Spleen (tissue), 7 donors: ENCODE measurements around the gene LRRC8A.

Experiments used
- POLR2A ChIP-seq, 3 donors: fragments of 450-650 bp; IDR thresholded peaks; one replicate each; pipeline ENCODE4 v1.5.1; 2017; ENCODE audit warnings: antibody characterized with exemption in 3 of 3, mild to moderate bottlenecking in 1 of 3
- TF ChIP-seq, protein P1 (sequence below), 11 experiments: fragments of 200-600 bp in 7 of 11; fragments of 450-650 bp in 4 of 11; sonication (generic) in 4 of 11; IDR thresholded peaks in 8 of 11; conservative IDR thresholded peaks in 3 of 11; 1 replicate in 7 of 11; 2 replicates in 4 of 11; pipeline versions ENCODE4 v1.4.0 to v1.8.0; 2016 to 2021; ENCODE audit warnings: antibody characterized with exemption in 11 of 11, inconsistent platforms in 4 of 11, mild to moderate bottlenecking in 1 of 11
- donor health status: DM: no; HTN: no; CAD: no; lungs with moderate emphysema.
- donor health status: DM: no; HTN: no; CAD: no.
- donor health status: DM: no; HTN: no; CAD: no.

DNA sequence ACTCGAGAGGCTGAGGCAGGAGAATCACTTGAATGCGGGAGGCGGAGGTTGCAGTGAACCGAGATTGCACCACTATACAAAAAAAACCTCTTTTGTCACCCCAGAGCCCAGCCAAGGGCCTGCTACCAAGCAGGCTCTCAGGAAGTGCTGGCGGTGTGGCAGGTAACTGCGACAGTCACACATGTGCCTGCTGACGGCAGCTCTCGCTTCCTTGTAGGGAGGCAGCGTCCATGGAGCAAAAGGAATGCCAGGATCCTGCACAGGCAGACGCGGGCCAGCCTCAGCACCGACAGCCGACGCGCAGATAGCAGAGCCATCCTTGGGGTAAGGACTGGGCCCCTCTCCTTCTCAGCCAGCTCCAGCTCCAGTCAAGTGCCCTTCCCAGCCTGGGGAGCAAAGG is 3.9 kb downstream of the LRRC8A start:
- TF ChIP-seq POLR2A (IDR thresholded peaks at IDR 0.05): no peak
- TF ChIP-seq, protein P1, sequence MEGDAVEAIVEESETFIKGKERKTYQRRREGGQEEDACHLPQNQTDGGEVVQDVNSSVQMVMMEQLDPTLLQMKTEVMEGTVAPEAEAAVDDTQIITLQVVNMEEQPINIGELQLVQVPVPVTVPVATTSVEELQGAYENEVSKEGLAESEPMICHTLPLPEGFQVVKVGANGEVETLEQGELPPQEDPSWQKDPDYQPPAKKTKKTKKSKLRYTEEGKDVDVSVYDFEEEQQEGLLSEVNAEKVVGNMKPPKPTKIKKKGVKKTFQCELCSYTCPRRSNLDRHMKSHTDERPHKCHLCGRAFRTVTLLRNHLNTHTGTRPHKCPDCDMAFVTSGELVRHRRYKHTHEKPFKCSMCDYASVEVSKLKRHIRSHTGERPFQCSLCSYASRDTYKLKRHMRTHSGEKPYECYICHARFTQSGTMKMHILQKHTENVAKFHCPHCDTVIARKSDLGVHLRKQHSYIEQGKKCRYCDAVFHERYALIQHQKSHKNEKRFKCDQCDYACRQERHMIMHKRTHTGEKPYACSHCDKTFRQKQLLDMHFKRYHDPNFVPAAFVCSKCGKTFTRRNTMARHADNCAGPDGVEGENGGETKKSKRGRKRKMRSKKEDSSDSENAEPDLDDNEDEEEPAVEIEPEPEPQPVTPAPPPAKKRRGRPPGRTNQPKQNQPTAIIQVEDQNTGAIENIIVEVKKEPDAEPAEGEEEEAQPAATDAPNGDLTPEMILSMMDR (IDR thresholded peaks at IDR 0.05 in 8 of 11, conservative IDR thresholded peaks at IDR 0.05 in 3 of 11): no peak
